Stimulated activated CD4-positive, alpha-beta T cell treated with anti-CD3 and anti-CD28 coated beads, Interleukin-12 subunit alpha, Interleukin-12 subunit beta, amount 100 ng/mL, for 24 hours (primary cell): Measurements from ENCODE around the gene CCDC191.

ENCODE experiments used
- DNase-seq, 2 experiments: peaks; one replicate each; pipeline ENCODE4 v3.0.0-alpha.2; 2020; ENCODE audit warnings: low read depth in 2 of 2

The CCDC191 gene

GRCh38 chr3:114056130-114057010, at the start of gene CCDC191, which contains the start of gene QTRT2:
Gene CCDC191 (minus strand): TSS chr3:114056526. CDS start chr3:114056466, 60 bp downstream.
Gene QTRT2 (plus strand): TSS chr3:114056737. CDS start chr3:114065258, 8,521 bp downstream.
- DNase-seq, result peak; percentile 97

GRCh38 chr3:114104414-114104813, 48.1 kb upstream of the CCDC191 start:
- DNase-seq, result no peak

- DNase-seq, result no peak
Measured at GRCh38 chr3:114103858-114104257, 47.5 kb upstream of the CCDC191 start.

- DNase-seq, result no peak
Measured at GRCh38 chr3:114103181-114103580, 46.9 kb upstream of the CCDC191 start.

- no peak for DNase-seq
Measured at GRCh38 chr3:114101101-114101500, 44.8 kb upstream of the CCDC191 start.

GRCh38 chr3:114095796-114096195, 39.5 kb upstream of the CCDC191 start:
- no peak for DNase-seq

- DNase-seq, result no peak
Measured at GRCh38 chr3:114093596-114093995, 37.3 kb upstream of the CCDC191 start.

GRCh38 chr3:114093016-114093380, 36.7 kb upstream of the CCDC191 start:
- DNase-seq, result no peak

- DNase-seq, result no peak
Measured at GRCh38 chr3:114092151-114093015, 36.1 kb upstream of the CCDC191 start.

GRCh38 chr3:114089675-114090074, 33.3 kb upstream of the CCDC191 start:
- no peak for DNase-seq

- DNase-seq, result no peak
Measured at GRCh38 chr3:114086356-114086755, 30.0 kb upstream of the CCDC191 start.

- no peak for DNase-seq
Measured at GRCh38 chr3:114083112-114083511, 26.8 kb upstream of the CCDC191 start.

- DNase-seq, result no peak
Measured at GRCh38 chr3:114081037-114081436, 24.7 kb upstream of the CCDC191 start.

GRCh38 chr3:114080201-114080600, 23.9 kb upstream of the CCDC191 start:
- DNase-seq, result no peak

GRCh38 chr3:114079761-114080160, 23.4 kb upstream of the CCDC191 start:
- DNase-seq, result no peak

- DNase-seq, result no peak
Measured at GRCh38 chr3:114078126-114078525, 21.8 kb upstream of the CCDC191 start.

- DNase-seq, result no peak
Measured at GRCh38 chr3:114076711-114077110, 20.4 kb upstream of the CCDC191 start.

GRCh38 chr3:114071786-114072185, 15.5 kb upstream of the CCDC191 start:
- no peak for DNase-seq

- no peak for DNase-seq
Measured at GRCh38 chr3:114068336-114068735, 12.0 kb upstream of the CCDC191 start.

- no peak for DNase-seq
Measured at GRCh38 chr3:114067804-114068203, 11.5 kb upstream of the CCDC191 start.

GRCh38 chr3:114060906-114061655, 4.8 kb upstream of the CCDC191 start:
- DNase-seq, result no peak

GRCh38 chr3:114058646-114059045, 2.3 kb upstream of the CCDC191 start:
- DNase-seq, result no peak
